ENCODE measurements around the gene NPR2. TPM values are rescaled to one million over a fixed set of nuclear protein-coding genes. Genes with fewer than 3 reads are reported as not detected.

Gene NPR2
- total and polyA plus RNA-seq, 2 of the 13 experiments (the other 11 are each of a cell fraction or from before 2014, with no cell fraction given), result 7.4 to 9.4 TPM

DNA sequence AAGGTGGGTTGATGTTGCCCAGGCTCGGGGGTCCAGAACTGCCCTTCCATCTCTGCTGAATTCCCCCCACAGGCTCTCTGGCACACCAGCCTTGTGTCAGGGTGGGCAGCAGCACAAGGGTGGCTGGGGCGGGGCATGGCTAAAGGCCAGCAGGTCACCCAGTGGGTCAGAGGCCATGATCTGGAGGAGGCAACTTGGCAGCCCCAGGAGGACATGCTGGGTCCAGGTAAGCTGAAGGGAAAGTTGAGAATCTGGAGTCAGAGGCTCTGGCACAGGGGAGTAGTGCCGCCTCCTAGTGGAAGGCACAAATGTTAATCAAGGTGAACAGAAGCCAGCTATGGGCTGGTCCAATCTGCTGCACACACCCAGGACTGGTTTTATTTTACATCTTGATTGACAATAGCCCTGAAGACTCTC, 43.8 kb downstream of the NPR2 start:
- intact Hi-C loops (cut with micrococcal nuclease; ENCODE audit: unreplicated experiment), result no loop called here
- H3K27ac ChIP-seq (ENCODE audit: extremely low read length, insufficient read depth, low read length), result no peak overlapping the region
- H3K27me3 ChIP-seq (ENCODE audit: control insufficient read depth in 1 of 2, insufficient read depth in 2 of 2, low read length in 2 of 2), result no peaks in the 10 kb centered on the region; a peak in 1 of 5 replicates
- CTCF ChIA-PET (ENCODE audit: low intra/inter-chr PET ratio, low total read pairs), result no interaction called here
- 70% methylated on average over 2 of the region's 3 CpGs for WGBS (ENCODE audit: low lambda C conversion rate)
- H3K79me2 ChIP-seq (ENCODE audit: insufficient read depth, low read length), result no peaks in the 10 kb centered on the region
- no TSS peak for BruUV-seq (replicated peaks)
- FAIRE-seq, result no peak
- in situ Hi-C loops (cut with HindIII; ENCODE audit: extremely low pct_ligation_motif_present, low pct_unique_long_range_greater_than_20kb), result no loop called here
- no peaks in the 10 kb centered on the region for H4K20me1 ChIP-seq (ENCODE audit: insufficient read depth, low read length)
- H3K4me3 ChIP-seq (replicated peaks in 1 of 3; ENCODE audit: insufficient read depth in 1 of 3, low read depth in 2 of 3, low read length in 3 of 3), result no peak overlapping the region; a peak in 1 of 6 replicates
- H3K4me1 ChIP-seq (ENCODE audit: insufficient read depth, low read length), result peaks cover 54% of the 10 kb centered on the region
- H3K9me3 ChIP-seq (ENCODE audit: low read length), result no peaks in the 10 kb centered on the region
- DNase-seq (ENCODE audit: low spot score), result no peak
- peak; percentile 33 for ATAC-seq
- peak overlapping the region; percentile 47; the same call in 1 of the 2 replicates for H3K4me2 ChIP-seq (ENCODE audit: low read depth, low read length)
- no peak overlapping the region for H2AFZ ChIP-seq (ENCODE audit: low read length)
- H3K36me3 ChIP-seq (replicated peaks in 1 of 2; ENCODE audit: control insufficient read depth in 1 of 2, insufficient read depth in 2 of 2, low read length in 2 of 2), result no peaks in the 10 kb centered on the region
- POLR2A ChIA-PET, result interaction anchor here (0.9 to 2.3 kb wide), 3 partner anchors 21 to 87 kb away, joined by 3 to 9 read pairs (median 4); partner anchors contain the start of genes GBA2, HINT2 and RGP1
- no peak overlapping the region for H3K9ac ChIP-seq (ENCODE audit: insufficient read depth, low read depth, low read length)
- TF ChIP-seq, protein P1, sequence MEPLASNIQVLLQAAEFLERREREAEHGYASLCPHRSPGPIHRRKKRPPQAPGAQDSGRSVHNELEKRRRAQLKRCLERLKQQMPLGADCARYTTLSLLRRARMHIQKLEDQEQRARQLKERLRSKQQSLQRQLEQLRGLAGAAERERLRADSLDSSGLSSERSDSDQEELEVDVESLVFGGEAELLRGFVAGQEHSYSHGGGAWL (CRISPR knock-in tag; IDR thresholded peaks at IDR 0.05), result no peak
- TF ChIP-seq, protein P2, sequence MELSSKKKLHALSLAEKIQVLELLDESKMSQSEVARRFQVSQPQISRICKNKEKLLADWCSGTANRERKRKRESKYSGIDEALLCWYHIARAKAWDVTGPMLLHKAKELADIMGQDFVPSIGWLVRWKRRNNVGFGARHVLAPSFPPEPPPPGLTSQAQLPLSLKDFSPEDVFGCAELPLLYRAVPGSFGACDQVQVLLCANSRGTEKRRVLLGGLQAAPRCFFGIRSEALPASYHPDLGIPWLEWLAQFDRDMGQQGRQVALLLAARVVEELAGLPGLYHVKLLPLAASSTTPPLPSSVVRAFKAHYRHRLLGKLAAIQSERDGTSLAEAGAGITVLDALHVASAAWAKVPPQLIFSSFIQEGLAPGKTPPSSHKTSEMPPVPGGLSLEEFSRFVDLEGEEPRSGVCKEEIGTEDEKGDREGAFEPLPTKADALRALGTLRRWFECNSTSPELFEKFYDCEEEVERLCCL (CRISPR knock-in tag; IDR thresholded peaks at IDR 0.05; ENCODE audit: borderline replicate concordance), result no peak
- TF ChIP-seq ZFP82 (CRISPR knock-in tag; IDR thresholded peaks at IDR 0.05; ENCODE audit: borderline replicate concordance) (no peak), PAX8 (CRISPR knock-in tag; IDR thresholded peaks at IDR 0.05; ENCODE audit: borderline replicate concordance) (0 out of 2 replicates have a peak, but pooled peaks have one; percentile 40), ZFP90 (CRISPR knock-in tag; IDR thresholded peaks at IDR 0.05; ENCODE audit: borderline replicate concordance) (no peak), ZNF501 (CRISPR knock-in tag; IDR thresholded peaks at IDR 0.05) (0 out of 2 replicates have a peak, but pooled peaks have one; percentile 12), YEATS4 (CRISPR knock-in tag; IDR thresholded peaks at IDR 0.05; ENCODE audit: borderline replicate concordance) (0 out of 2 replicates have a peak, but pooled peaks have one; percentile 16), MTA3 (CRISPR knock-in tag; IDR thresholded peaks at IDR 0.05) (no peak), ZNF572 (CRISPR knock-in tag; IDR thresholded peaks at IDR 0.05) (0 out of 2 replicates have a peak, but pooled peaks have one; percentile 29), ZNF292 (CRISPR knock-in tag; IDR thresholded peaks at IDR 0.05; ENCODE audit: borderline replicate concordance, low read depth) (no peak), YEATS2 (CRISPR knock-in tag; IDR thresholded peaks at IDR 0.05; ENCODE audit: borderline replicate concordance) (no peak), STAG1 (CRISPR knock-in tag; IDR thresholded peaks at IDR 0.05) (0 out of 2 replicates have a peak, but pooled peaks have one; percentile 8)
- TF ChIP-seq, protein P3, sequence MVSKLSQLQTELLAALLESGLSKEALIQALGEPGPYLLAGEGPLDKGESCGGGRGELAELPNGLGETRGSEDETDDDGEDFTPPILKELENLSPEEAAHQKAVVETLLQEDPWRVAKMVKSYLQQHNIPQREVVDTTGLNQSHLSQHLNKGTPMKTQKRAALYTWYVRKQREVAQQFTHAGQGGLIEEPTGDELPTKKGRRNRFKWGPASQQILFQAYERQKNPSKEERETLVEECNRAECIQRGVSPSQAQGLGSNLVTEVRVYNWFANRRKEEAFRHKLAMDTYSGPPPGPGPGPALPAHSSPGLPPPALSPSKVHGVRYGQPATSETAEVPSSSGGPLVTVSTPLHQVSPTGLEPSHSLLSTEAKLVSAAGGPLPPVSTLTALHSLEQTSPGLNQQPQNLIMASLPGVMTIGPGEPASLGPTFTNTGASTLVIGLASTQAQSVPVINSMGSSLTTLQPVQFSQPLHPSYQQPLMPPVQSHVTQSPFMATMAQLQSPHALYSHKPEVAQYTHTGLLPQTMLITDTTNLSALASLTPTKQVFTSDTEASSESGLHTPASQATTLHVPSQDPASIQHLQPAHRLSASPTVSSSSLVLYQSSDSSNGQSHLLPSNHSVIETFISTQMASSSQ (IDR thresholded peaks at IDR 0.05; ENCODE audit: low read depth), result no peak
- TF ChIP-seq, protein P3 (CRISPR knock-in tag; IDR thresholded peaks at IDR 0.05; ENCODE audit: borderline replicate concordance), result 0 out of 2 replicates have a peak, but pooled peaks have one; percentile 9
- TF ChIP-seq, protein P4, sequence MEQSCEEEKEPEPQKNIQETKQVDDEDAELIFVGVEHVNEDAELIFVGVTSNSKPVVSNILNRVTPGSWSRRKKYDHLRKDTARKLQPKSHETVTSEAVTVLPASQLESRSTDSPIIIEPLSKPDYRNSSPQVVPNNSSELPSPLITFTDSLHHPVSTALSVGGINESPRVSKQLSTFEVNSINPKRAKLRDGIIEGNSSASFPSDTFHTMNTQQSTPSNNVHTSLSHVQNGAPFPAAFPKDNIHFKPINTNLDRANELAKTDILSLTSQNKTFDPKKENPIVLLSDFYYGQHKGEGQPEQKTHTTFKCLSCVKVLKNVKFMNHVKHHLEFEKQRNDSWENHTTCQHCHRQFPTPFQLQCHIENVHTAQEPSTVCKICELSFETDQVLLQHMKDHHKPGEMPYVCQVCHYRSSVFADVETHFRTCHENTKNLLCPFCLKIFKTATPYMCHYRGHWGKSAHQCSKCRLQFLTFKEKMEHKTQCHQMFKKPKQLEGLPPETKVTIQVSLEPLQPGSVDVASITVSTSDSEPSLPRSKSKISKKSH (CRISPR knock-in tag; IDR thresholded peaks at IDR 0.05; ENCODE audit: borderline replicate concordance), result 0 out of 2 replicates have a peak, but pooled peaks have one; percentile 40
